OCI-LY7 (cell line): ENCODE data around the gene ASXL3. TPM values are rescaled to one million over a fixed set of nuclear protein-coding genes. Genes with fewer than 3 reads are reported as not detected.

Experiments
- BruUV-seq: library from RNA; stranded (reverse); fragments of 400-500 nt; replicated peaks from 2 replicates; lab custom pipeline; 2021; lab: Mats Ljungman, UMichigan
- CTCF ChIA-PET: fragments of 300-600 bp; sonication (Branson Sonifier 250); formaldehyde crosslinking; loops from one replicate; lab custom pipeline; 2022; ENCODE audit warnings: antibody characterized with exemption; ENCODE audit not compliant: unreplicated experiment; lab: Charles Lee
- POLR2A ChIA-PET: fragments of 300-600 bp; sonication (Branson Sonifier 250); formaldehyde crosslinking; loops from one replicate; lab custom pipeline; 2022; ENCODE audit warnings: antibody characterized with exemption; lab: Charles Lee
- DNase-seq: peaks from one replicate; pipeline ENCODE4 v3.0.0-alpha.2; 2015; ENCODE audit warnings: low spot score
- H2AFZ ChIP-seq: fragments of 200-600 bp; sonication (generic), shearing (Covaris generic); 2 replicates; pipeline ENCODE4 v1.6.1; 2014; ENCODE audit warnings: mild to moderate bottlenecking, antibody characterized with exemption, low read length, moderate library complexity
- H3K27ac ChIP-seq: fragments of 200-600 bp; sonication (generic); 2 replicates; pipeline ENCODE4 v1.5.1; 2014; ENCODE audit warnings: mixed run types, low read depth, mild to moderate bottlenecking, moderate library complexity, low read length, inconsistent platforms; ENCODE audit not compliant: poor library complexity, severe bottlenecking
- H3K36me3 ChIP-seq: fragments of 200-600 bp; sonication (generic); 2 replicates; pipeline ENCODE4 v1.6.1; 2014; ENCODE audit warnings: mild to moderate bottlenecking, antibody characterized with exemption, low read length, moderate library complexity, mixed read lengths; ENCODE audit not compliant: insufficient read depth
- H3K4me1 ChIP-seq: fragments of 200-600 bp; sonication (generic); 2 replicates; pipeline ENCODE4 v1.5.1; 2014; ENCODE audit warnings: mild to moderate bottlenecking, low read length; ENCODE audit not compliant: insufficient read depth, poor library complexity, severe bottlenecking
- H3K4me2 ChIP-seq: fragments of 200-600 bp; sonication (generic); 2 replicates; pipeline ENCODE4 v1.6.1; 2014; ENCODE audit warnings: mild to moderate bottlenecking, low read length
- H3K4me3 ChIP-seq: fragments of 200-600 bp; sonication (generic); 2 replicates; pipeline ENCODE4 v1.5.1; 2014; ENCODE audit warnings: mild to moderate bottlenecking, low read depth, low read length; ENCODE audit not compliant: poor library complexity, severe bottlenecking
- H3K79me2 ChIP-seq: fragments of 200-600 bp; sonication (generic); 2 replicates; pipeline ENCODE4 v1.6.1; 2016; ENCODE audit warnings: low read depth, mild to moderate bottlenecking, low read length, moderate library complexity, mixed read lengths; ENCODE audit not compliant: insufficient read depth
- H3K9me2 ChIP-seq: fragments of 200-600 bp; sonication (generic); 2 replicates; pipeline ENCODE4 v1.6.1; 2016; ENCODE audit warnings: mild to moderate bottlenecking, low read length, mixed read lengths; ENCODE audit not compliant: insufficient read depth
- H3K9me3 ChIP-seq: fragments of 200-600 bp; sonication (generic); 2 replicates; pipeline ENCODE4 v1.6.1; 2014; ENCODE audit warnings: mild to moderate bottlenecking, mixed run types, low read length, mixed read lengths
- H4K20me1 ChIP-seq: fragments of 200-600 bp; sonication (generic); 2 replicates; pipeline ENCODE4 v1.6.1; 2014; ENCODE audit warnings: mild to moderate bottlenecking, antibody characterized with exemption, low read length, moderate library complexity, mixed read lengths; ENCODE audit not compliant: insufficient read depth
- CTCF ChIP-seq: fragments of 200-600 bp; sonication (generic); conservative IDR thresholded peaks from 2 replicates; pipeline ENCODE4 v1.5.1; 2014; ENCODE audit warnings: mild to moderate bottlenecking, antibody characterized with exemption, low read length, moderate library complexity, mixed read lengths
- EZH2phosphoT487 ChIP-seq: fragments of 200-600 bp; sonication (generic); IDR thresholded peaks from 2 replicates; pipeline ENCODE4 v1.6.1; 2018; ENCODE audit warnings: low read depth, borderline replicate concordance, mild to moderate bottlenecking, mixed run types, antibody characterized with exemption, low read length, moderate library complexity, mixed read lengths
- intact Hi-C: fragments of 100-400 bp; cut with micrococcal nuclease; formaldehyde crosslinking; loops from one replicate; pipeline ENCODE4 v1.10.0; 2022; ENCODE audit not compliant: unreplicated experiment
- total RNA-seq, 2 experiments: library from RNA; depleted of rRNA in 1 of 2; stranded (reverse); fragments of >200 nt in 1 of 2; shearing (Covaris generic) in 1 of 2; gene quantifications; 2 replicates each; pipeline ENCODE4 v1.2.3, GENCODE V29; 2014 to 2022

ASXL3 gene
- total RNA-seq, 2 experiments from 2014 or later, result 2.6 TPM

- no peak for DNase-seq
- POLR2A ChIA-PET, result interaction anchor here (1.3 kb wide), 1 partner anchor 12 kb away, joined by 3 read pairs; no protein-coding TSS in a partner anchor
- Histone ChIP-seq H3K27ac (no peak overlapping the region), H2AFZ (no peak overlapping the region), H3K36me3 (no peaks in the 10 kb centered on the region), H3K9me2 (no peaks in the 10 kb centered on the region), H3K4me3 (no peak overlapping the region), H4K20me1 (no peaks in the 10 kb centered on the region), H3K9me3 (no peaks in the 10 kb centered on the region), H3K4me2 (no peak overlapping the region), H3K4me1 (no peaks in the 10 kb centered on the region), H3K79me2 (no peaks in the 10 kb centered on the region)
- intact Hi-C loops, result no loop called here
- CTCF ChIA-PET, result no interaction called here
- no TSS peak for BruUV-seq
- TF ChIP-seq EZH2phosphoT487, result no peak
- TF ChIP-seq CTCF, result no peak
These were observed 19.5 kb upstream of the ASXL3 start for GRCh38 chr18:33558529-33558928.

DNA sequence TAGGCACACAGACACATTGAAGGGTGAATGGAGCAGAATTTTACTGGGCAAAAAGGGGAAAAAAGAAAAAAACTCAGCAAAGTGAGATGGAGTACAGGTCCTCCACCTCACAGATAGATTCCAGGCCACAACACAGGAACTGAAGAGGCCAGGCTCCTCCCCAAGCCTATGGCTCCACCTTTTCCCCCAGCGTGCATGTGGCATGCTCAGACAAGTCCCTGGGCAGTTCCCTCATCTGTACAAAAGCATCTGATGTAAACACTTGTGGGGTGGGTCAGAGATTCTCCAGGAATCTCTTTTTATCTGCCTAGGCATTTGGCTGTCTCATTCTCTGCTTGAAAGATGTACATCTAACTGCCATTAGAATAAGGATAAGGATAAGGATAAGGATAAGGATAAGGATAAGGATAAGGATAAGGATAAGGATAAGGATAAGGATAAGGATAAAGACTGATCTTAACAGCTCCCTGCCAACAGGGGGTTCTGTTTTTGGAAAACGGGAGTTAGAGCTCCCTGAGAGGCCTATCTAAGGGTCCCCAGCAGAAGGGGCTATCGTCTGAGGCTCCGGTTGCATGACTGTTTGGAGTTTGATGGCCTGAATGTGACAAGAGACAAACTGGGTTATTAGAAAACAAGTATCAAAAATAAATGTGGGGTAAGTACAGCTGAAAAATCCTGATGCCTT, 17.2 kb upstream of the ASXL3 start:
- H3K4me1 ChIP-seq, result no peaks in the 10 kb centered on the region
- no TSS peak for BruUV-seq
- DNase-seq, result no peak
- peak overlapping the region; percentile 50; the same call in 1 of the 2 replicates for H2AFZ ChIP-seq
- ChIA-PET CTCF (no interaction called here), POLR2A (no interaction called here)
- no peaks in the 10 kb centered on the region for H4K20me1 ChIP-seq
- H3K27ac ChIP-seq, result no peak overlapping the region
- intact Hi-C loops, result no loop called here
- H3K36me3 ChIP-seq, result no peaks in the 10 kb centered on the region
- no peaks in the 10 kb centered on the region for H3K79me2 ChIP-seq
- H3K4me3 ChIP-seq, result no peak overlapping the region
- H3K9me3 ChIP-seq, result no peaks in the 10 kb centered on the region
- TF ChIP-seq CTCF (no peak), EZH2phosphoT487 (no peak)
- H3K9me2 ChIP-seq, result no peaks in the 10 kb centered on the region
- no peak overlapping the region for H3K4me2 ChIP-seq

GRCh38 chr18:33562741-33563140, 15.3 kb upstream of the ASXL3 start:
- ChIA-PET CTCF (no interaction called here), POLR2A (no interaction called here)
- intact Hi-C loops, result no loop called here
- TF ChIP-seq CTCF (no peak), EZH2phosphoT487 (no peak)
- Histone ChIP-seq H3K27ac (no peak overlapping the region), H3K4me3 (no peak overlapping the region), H3K79me2 (no peaks in the 10 kb centered on the region), H2AFZ (no peak overlapping the region), H3K4me1 (no peaks in the 10 kb centered on the region), H3K9me3 (0 out of 2 replicates have a peak, but pooled peaks cover 5% of the 10 kb centered on the region), H3K9me2 (no peaks in the 10 kb centered on the region), H3K4me2 (no peak overlapping the region), H3K36me3 (no peaks in the 10 kb centered on the region), H4K20me1 (no peaks in the 10 kb centered on the region)
- no peak for DNase-seq
- BruUV-seq, result no TSS peak
